Smooth muscle cell of the pulmonary artery (primary cell): ENCODE measurements around the gene CMTM8. TPM values are rescaled to one million over a fixed set of nuclear protein-coding genes. Genes with fewer than 3 reads are reported as not detected.

Experiments used
- total RNA-seq: library from RNA; depleted of rRNA; stranded (reverse); fragments of >200 nt; gene quantifications from 2 replicates; pipeline ENCODE4 v1.2.3, GENCODE V29; 2014

The CMTM8 gene, protein sequence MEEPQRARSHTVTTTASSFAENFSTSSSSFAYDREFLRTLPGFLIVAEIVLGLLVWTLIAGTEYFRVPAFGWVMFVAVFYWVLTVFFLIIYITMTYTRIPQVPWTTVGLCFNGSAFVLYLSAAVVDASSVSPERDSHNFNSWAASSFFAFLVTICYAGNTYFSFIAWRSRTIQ
- 0.23 and 0.78 TPM in 2 replicates for total RNA-seq

DNA sequence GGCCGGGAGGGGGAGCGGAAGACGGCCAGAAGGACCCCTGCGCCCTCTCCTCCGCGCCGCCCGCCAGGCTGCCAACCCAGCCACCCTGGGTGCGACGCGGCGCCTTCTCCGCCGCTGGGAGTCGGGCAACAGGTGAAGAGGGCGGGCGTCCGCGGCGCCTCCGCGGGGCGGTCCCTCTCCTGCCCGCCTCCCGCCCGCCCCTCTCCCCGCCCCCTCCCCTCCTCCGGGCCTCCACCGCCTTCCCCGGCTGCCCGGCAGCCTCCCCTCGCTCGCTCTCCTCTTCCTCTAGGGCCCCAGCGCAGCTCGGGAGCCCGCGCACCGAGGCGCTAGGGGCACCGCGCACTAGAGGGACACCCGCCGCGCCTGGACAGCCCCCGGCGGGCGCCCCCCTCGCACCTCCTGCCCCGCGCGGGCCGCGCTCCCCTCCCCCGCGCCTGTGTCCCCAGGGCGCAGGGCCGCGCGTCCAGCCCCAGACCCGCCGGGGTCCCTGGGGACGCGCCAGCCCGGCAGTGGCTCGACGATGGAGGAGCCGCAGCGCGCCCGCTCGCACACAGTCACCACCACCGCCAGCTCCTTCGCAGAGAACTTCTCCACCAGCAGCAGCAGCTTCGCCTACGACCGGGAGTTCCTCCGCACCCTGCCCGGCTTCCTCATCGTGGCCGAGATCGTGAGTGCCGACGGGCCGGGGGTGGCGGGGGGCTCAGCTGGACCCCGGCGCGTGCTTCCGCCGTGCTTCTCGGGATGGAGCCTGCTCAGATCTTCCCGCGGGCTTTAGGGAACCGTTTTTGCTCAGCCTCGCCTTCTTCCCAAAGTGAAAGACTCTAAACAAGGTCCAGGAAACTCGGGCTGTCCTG, at the start of gene CMTM8:
Gene CMTM8, plus strand, starts transcription at position 228 of the 854 bp plus-strand sequence. Its CDS starts 293 bp downstream, at position 521.

DNA sequence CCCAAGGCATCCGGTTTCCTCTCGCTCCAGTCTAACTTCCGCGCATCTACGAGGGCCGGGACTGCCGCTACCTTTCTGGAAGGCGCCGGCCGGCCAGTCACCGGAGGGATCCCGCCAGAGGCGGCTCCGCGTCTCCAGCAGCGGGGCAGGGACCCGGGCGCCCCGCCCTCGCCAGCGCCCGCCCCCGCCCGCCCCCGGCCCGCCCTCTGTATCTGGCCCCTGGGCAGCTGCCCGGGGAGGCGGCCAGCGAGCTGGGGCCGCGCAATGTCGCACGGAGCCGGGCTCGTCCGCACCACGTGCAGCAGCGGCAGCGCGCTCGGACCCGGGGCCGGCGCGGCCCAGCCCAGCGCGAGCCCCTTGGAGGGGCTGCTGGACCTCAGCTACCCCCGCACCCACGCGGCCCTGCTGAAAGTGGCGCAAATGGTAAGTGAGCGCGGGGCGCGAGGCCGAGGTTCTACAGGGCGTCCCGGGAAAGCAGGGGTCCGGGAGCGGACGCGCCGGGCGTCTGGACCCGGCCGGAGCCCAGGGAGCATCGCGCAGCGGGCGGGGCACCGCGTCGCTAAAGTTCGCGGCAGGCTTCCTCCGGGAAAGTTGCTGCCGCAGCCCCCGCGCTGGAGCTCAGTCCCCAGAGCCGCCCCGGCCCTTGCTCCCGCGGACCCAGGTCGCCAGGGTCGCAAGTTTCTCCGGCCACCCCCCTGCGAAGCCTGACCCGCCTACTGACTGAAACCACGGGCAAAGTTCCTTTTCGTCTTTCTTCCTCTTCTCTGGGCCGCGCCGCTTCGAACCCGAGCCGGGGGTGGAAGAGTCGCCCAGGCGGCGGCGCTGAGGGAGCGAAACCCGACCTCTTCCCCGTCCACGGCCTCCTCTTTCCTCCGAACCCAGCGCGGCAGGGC, 153.4 kb downstream of the CMTM8 start, which contains the start of gene CMTM7:
Gene CMTM7, plus strand, starts transcription at position 211 of the 893 bp plus-strand sequence. Its CDS starts 54 bp downstream, at position 265.

Other genes starting within 250 kb of the CMTM8 start
- 10.2 and 13.2 TPM in 2 replicates for gene GPD1L, start 132.1 kb upstream of the CMTM8 start, total RNA-seq
- gene CMTM7, start 153.2 kb downstream of the CMTM8 start, total RNA-seq = 8.7 and 17.8 TPM in 2 replicates